Activated gamma-delta T cell treated with Interleukin-2 at 50 U/mL for 16 hours (primary cell): ENCODE data around the gene TREML2.

Source experiments
- DNase-seq: peaks from one replicate; pipeline ENCODE4 v3.0.0-alpha.2; 2020

TREML2 gene

DNA sequence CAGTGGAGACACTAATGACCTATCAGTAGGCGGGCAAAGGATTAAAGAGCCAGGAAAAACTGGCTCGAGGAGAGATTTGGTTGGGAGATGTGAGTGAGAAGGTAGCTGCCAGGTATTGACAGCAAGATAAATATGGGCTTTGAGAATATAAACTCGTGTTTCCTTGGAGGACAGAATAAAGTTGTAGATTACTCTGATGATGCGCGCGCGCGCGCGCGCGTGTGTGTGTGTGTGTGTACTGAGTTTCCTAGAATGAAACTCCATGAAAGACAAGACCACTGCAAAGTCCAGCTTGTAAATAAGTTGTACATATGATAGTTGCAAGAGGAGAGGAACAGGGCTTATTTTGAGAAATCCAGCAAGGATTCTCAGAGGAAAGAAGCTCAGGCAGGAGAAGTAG is 24.8 kb downstream of the TREML2 start:
- no peak for DNase-seq

DNA sequence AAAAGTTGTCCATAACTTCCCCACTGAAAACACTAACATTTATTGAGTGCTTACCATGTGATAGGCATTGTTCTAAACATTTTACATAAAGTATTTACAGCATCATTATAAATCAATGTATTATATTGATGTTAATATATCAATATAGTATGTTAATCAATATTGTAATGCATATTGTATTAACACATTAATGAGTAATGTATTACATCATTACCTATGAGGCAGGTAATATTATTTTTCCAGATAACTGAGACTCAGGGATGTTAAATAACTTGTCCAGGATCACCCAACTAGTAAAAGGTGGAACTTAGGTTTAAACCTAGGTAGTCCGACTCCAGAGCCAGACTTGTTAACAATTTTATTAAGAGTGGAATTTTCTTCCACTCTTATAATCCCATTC is 25.9 kb downstream of the TREML2 start:
- DNase-seq = no peak

DNA sequence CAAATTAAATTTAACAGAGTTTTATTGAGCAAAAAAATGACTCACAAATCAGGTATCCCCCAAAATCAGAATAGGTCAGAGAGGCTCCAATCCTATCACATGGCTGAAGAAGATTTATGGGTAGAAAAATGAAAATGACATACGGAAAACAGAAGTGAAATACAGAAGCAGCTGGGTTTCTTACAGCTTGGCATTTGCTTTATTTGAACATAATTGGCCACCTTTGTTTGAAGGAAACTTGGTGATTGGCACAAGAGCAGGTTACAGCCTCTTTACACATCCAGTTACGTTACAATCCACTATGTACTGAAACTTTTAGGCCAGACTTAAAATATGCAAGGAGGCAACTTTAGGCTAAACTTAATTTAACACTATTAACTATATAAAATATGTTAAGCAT is 26.3 kb downstream of the TREML2 start:
- no peak for DNase-seq

DNA sequence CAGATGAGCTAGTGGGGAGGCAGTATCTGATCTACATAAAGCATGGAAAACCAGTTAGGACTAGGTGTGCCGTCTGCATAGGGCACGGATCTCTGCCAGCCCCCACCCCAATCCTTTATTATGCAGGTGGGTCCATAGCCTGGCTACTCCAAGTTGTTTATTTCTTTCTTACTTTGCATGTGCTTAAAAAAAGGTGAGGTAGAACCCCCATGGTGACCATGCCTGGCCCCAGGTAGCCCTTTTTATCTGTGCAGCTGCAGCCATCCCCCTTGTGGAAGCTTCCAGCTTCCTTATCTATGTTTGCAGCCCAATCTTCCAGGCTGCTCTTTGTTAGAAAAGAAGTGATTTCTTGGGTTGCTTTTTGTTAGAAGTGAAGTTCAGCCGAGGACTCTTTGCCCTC is 29.0 kb downstream of the TREML2 start:
- DNase-seq = no peak

DNA sequence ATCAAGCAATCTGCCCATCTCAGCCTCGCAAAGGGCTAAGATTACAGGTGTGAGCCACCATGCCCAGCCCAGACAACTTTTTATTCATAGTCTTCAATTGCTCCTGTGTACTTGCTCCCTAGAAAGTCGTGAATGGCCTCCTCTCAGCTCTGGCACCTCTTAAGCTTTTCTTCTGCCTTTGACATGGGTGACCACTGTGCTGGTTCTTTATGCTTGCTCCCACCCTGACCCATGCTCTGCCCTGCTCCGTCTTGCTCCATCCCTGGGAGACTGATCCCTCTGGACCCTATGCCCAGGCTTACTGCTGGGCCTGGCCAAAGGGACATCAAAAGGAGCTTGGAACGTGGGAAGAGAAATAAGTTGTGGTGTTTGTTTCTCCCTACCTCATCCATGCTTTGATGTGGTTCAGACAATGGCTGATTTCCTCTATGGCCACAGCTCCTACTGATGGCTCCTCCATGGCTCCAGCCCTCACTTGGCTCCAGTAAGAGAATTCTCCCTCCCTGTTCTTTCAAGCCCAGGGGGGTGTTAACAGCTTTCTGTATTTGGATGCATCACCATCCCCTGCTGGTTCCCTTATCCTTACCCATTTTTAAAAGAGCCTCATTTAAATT is 30.3 kb downstream of the TREML2 start:
- DNase-seq = no peak

DNA sequence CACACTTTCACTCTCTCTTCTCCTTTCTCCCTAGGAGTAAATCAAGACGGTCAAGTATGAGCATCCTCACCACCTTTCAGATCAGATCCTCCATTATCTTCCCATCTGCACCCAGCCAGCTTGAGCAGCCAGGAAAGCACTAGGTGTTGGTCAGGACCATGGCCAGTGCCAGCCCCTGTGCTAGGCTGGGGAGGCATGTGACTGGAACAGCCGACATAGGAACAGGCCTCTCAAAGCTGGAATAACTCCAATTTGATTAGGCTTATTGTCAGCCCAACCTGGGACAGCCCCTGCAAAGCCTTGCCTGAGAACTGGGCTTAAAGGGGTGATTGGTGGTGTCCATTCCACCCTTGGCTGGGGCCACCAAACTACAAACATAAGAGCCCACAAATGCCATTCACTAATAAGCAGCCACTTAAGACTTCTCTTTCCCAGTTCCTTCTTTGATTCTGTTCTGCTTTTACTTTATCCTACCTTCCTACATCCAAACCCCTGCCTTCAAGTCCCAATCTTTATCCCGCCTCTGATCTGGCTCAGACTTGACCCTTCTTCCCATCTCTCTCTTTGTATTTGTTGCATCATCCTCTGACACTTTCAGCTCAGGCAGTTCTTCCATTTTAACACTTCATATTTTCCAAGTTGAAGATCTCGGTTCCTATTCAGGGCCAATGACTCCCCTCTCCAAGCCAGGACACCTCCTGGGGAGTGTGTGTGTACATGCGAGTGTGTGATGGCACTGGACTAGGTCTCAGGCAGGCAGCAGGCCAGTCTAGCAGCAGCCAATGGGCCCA is 33.6 kb downstream of the TREML2 start:
- DNase-seq = no peak

DNA sequence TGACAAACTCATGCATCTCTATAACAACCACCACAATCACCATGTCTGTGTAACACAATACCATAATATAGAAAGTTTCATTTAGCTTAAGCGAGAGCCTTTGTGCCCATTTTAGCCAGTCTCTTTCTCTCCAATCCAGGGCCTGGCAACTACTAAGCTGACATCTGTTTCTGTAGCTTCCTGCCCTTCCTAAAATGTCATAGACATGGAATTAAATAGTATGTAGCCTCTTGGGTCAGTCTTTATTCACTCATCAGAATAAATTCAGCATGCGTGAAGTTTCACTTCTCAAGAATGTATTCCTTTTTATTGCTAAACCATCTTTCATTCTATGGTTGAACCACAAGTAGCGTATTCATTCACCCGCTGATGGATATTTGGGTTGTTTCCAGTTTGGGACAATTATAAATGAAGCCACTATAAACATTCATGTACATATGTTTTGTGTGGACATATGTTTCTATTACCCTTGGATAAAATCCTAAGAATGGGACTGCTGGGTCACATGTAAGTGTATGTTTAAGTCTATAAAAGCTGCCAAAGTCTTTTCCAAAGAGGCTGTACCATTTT is 36.3 kb downstream of the TREML2 start:
- DNase-seq = no peak

DNA sequence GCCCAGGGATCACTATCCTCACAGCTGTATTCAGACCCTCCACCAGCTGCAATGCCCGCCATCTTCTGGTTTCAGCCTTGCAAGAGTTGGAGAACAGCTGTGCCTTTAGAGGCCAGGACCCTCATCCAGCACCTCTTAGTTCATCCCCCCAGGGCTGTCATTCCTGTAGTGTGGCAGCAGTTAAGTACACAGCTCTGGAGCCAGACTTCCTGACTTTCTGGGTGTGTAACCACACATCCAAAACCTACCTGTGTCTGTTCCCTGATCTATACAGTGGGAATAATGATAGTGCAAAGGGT is 37.6 kb downstream of the TREML2 start:
- DNase-seq = no peak

DNA sequence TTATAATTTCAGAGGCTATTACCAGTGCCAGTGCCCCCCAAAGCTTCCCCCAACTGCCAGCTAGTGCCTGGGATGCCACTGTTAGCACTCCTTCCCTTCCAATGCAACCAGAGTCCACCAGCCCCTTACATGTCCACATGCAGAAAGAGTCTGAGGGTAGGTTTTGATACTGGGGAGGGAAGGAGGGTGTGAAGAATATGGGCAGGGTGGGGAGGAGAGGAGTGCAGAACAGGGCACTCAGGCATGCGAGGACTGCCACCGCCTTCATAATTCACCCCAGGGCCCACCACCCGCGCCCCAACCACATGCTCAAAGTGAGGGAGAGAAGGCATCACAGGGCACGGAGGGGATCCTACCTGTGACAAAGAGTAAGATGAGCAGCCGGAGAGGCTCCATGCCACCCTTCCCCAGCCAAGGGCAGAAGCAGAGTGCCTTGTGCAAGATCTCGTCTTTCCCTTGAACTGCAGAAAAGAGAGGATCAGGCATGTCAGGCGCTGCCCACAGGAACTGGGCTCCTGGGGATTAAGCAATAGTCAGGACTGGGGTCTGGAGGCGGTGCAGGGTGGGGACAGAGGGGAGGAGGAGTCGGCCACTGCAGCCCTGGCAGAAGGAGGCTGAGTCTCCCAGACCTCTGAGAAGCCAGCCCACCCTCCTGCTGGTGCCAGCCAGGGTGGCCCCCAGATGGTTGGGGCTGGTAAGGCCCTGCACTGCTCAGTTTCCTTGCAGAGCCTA is 38.1 kb downstream of the TREML2 start, which contains the start of gene TREM2:
TSS of gene TREM2 (minus strand) at position 430 of the 732 bp plus-strand sequence. CDS start at position 396, 34 bp downstream.
- DNase-seq = no peak

DNA sequence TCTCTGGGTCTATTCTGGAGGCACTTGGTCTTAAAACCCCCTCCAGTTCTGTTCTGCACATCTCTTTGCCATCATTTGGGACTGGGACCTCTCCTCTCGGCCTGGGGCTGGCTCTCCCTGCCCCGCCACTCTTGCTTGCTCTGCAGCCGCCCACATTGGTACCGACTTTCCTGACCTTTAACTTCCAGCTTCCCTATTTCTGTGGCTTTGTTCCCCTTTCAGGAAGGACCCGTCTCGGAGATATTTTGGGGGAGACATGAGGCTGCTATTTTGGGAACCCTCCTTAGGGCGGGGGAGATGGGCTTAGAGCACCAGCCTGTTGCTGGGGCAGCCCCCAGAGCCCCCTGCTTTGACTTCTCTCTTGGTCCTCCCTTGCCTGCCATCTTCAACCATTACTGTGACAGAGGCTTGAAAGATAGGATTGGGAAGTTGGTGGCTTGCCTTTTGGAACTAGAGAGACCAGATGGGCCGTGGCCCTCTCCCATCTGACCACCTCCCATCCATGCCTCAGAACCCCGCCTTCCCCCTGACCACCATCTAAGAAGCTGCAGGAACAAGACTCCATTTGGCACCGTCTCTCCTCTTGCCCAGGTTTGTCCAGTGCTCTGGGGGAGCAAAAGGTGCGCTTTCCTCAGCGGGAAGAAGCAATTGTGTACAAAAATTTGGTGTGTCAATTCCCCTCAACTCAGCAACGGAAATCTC is 38.9 kb downstream of the TREML2 start:
- DNase-seq = no peak

DNA sequence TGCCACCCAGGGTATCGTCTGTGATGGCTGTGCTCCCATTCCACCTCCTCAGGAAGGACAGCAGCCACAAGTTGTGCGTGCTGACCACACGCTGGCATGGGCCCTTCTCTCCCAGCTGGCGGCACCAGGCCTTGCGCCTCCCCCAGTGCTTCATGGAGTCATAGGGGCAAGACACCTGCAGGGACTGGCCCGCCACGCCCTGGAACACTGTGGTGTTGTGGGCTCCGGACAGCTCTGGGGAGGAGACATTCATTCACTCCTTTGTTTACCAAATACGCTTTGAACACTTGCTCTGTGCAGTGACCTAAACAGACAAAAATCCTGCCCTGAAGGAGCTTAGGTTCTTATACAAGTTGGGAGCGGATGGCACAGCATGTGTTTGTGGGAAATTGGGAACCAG is 39.6 kb downstream of the TREML2 start:
- no peak for DNase-seq

DNA sequence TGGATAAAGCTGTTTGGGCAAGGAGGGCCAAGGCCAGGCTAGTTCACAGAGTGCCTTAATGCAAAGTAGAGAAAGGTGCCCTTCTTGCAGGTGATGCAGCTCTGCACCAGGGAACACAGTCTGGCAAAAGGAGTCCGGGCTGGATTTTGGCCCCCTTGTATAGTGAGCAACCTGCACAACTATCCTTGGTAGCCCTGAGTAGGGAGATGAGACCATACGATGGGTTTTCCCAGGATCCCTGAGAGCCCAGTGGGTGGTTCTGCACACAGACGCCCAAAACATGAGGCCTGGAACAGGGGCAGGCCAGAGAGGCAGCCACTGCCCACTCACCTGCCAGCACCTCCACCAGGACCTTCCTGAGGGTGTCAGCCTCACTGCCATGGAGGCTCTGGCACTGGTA is 40.0 kb downstream of the TREML2 start:
- no peak for DNase-seq

DNA sequence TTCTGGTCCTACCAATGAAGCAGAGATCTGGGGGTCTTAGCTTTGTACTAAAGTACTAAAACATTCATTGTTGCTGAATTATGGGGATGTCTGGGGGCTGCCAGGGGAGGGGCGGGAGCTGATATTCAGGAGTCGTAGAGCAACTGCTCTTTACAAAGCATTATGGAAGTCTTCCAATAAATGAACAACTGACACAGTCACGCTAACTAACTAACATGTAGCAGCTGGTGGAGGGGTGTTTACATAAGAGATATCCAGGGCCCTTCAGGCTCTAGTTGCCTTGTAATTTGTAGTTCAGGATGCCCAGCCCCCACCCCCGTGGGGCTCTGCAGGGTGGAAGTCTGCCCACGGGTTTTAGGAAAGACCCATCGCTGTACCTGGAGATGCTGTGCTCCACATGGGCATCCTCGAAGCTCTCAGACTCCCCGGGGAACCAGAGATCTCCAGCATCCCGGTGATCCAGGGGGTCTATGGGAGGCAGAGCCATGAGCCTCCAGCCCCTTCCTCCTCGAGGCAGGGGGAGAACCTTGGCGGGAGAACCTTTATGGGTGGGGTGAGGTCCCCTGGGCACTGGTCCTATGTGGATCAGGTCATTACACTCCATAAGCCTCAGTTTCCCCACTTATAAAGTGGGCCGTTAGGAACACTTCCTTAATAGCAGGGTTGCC is 41.4 kb downstream of the TREML2 start:
- DNase-seq = no peak

DNA sequence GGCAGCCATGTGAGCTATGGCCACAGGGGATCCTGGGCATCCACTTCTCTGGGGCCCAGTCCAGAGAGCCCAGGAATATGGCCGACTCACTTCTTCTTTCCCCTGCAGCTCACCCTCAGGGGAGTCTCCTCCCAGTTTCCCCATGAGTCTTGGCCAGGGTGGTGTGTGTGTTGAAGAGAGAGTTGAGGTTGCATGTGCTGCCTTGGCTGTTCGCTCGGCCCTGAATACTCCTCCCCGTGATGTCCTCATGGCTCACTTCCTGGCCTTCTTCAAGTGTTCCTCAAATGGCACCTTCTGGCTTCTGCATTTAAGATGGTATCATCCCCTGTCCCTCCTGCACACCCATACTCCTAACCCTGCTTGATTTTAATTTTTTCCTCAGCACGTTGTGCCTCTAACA is 43.6 kb downstream of the TREML2 start:
- no peak for DNase-seq

DNA sequence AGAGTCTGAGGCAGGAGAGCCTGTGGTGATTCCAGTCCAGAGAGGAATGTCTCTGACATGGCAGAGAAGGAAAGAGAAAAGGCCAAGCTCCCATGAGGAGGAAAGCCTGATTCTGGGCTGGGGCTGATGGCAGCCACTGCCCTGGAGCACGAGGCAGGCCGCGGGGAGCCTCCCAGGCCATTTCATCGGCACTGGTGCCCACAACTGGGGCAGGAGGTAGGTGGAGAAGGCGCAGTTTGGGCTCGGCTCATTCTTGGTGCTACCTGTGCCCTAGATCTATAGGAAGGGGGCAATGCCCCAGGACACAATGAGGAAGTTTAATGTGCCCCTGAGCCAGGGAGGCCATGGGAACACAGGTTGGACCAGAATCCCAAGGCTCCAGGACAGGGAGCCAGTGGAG is 44.2 kb downstream of the TREML2 start:
- no peak for DNase-seq

DNA sequence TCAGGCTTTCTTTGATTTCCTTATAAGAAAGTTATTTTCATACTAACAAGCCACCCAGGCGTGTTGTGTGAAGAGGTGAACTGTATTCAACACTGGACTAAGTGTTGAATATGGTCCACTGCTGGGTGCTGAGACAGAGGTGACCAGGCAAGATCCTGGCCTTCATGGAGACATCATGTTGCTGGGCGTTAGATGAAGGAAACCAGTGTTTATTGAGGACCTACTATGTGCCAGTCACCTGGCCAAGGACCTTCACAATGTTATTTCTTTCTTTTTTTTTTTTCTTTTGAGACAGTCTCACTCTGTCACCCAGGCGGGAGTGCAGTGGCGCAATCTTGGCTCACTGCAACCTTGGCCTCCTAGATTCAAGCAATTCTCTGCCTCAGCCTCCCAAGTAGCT is 44.9 kb downstream of the TREML2 start:
- DNase-seq = no peak

DNA sequence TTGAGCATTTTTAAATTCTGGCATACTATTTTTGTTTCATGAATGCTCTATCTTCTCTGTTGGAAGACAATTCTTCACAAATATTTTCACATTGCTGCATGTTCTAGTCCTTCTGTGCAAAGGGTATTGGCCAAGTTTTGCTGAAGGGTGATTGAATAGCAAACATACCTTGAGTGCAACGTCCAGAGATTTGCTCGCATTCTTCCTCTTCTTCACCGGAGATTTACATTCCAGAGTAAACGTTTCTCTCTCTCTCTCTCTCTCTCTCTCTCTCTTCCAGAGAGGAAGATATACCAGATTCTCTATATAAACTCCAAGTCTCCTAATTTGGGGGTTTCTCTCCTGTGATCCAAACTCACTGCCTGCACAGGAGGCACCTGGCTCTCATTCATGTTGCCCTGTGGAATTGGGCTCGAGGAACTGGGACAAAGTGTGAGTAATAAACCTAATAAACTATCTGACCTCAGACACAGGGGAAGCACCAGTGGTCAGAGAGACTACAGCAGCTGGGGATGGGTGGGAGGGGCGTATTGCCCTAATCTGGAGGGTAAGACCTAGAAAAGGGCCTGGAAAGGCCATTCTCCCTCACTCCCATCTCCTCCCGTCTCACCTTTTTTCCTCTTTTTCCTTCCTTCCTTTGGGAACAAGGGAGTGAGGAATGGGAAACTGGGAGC is 45.7 kb downstream of the TREML2 start:
- DNase-seq = no peak

DNA sequence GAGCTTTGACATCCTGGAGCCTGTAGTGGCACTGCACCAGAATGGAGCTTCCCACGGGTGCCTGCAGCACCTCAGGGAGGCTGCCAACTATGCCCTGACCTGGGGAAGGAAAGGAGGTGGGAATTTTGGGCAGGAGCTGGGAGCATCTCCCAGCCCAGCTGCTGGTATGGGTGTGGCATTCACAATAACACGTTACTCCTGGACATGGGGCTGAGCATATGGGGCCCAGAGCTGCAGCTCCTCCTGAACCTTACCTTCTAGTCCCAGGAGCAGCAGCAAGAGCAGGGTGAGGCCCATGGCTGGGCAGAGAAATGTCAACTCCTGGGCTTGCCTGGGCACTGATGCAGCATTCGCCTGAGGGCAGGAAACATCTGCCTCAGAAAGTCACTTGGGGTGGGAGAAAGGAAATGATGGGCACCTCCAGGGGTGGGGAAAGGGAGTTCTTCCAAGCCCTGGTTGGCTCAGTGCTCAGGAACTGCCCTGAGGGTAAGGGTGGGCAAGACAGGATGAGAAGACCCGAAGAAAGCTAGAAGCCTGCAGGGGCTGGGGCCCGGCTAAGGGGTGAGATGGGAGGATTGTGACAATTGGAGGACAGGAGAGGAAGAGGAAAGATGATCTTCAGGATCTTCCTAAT is 46.8 kb downstream of the TREML2 start, which contains the start of gene TREML1:
TSS of gene TREML1 (minus strand) at position 356 of the 634 bp plus-strand sequence. CDS start at position 297, 59 bp downstream.
- DNase-seq = no peak

DNA sequence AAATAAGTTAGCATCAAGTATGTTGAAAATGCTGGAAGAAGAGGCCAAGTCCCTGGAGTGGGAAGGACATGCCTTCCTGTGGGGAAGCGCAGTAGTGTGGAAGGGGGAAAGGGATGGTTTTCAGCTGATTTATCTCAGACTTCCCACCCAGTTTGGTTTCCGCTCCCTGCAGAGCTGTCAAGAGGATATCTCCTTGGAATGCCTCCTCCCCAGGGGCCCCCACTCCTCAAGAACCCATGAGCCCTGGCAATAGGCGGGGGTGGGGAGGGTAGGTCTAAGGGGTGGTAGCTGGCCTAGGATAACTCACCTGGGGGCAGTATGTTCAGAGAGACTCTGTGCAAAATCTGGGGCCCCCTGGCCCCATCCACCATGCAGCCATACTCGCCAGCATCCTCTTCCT is 47.5 kb downstream of the TREML2 start:
- no peak for DNase-seq

DNA sequence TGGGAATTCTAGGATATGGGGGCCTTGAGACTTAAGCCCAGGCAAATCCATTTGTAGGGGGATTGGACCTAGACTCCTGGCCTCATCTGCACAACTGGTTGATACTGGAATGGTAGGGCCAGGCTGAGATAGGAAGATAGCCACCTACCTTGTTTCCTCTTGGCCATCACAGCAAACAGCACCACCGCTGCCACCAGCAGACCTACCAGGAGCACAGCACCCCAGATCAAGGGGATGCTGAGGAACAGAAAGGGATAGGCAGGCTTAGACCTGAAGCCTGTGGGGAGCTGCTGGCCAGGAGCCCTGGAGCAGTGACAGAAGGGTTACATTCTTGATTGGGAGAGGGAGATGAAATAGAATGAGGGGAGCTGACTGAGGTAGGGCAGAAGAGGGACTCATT is 50.3 kb downstream of the TREML2 start:
- DNase-seq = no peak

DNA sequence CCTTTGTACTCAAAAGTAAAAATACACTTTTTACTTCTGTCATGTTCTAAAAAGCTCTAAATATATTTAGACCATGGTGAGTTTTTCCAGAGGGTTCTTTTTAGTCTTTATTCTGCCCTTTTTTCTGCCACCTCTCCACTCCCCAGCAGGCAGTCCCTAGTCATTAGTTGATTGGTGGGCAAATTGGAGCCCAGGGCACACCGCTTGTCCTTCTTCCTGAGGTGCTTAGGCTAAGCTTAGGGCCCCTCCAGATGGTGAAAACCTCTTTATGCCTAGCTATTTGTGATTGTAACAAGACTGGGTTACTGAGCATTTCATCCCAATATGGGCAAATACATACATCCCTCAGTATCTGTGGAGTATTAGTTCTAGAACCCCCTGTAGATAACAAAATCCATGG is 53.0 kb downstream of the TREML2 start:
- DNase-seq = no peak
